ENCODE results near the gene KIAA2012. TPM values are rescaled to one million over a fixed set of nuclear protein-coding genes. Genes with fewer than 3 reads are reported as not detected.

KIAA2012 gene
- total RNA-seq, 1 experiment from 2014 or later, result not detected

DNA sequence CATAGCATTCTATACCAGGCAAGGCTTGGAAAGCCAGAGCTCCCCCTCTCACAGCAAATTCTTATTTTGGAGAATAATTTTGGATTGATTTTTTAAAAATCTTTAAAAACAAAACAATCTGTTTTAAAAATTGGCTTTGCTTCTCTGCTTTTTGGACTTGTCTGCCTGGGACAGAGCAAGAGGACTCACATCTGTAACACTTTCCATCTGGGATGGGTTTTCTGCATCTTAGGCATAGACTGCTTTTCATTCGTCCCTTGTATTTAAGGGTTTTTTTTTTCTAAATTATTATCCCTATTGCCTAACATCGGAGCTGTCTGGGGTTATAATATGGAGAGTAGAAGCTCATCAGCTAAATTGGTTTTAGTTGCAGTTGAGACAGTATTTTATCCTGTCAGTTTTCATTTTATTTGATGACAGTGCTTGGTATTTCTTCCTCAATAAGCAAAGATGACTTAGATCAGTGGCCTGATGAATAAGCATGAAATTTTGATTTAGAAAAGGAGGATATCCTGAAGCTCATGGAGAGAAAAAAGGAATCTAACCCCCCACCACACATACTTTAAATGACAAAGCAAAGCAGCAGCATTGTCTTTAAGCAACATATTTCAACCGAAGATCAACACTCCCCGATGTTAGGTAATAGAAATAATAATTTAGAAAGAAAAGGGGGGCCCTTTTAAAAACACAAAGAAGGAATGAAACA lies 41.7 kb upstream of the KIAA2012 start:
- H3K9me3 ChIP-seq (ENCODE audit: low read depth, low read length, poor library complexity, severe bottlenecking), result no peaks in the 10 kb centered on the region
- TF ChIP-seq CTCF (conservative IDR thresholded peaks at IDR 0.05; ENCODE audit: low read depth, low read length), result no peak
- no peak for TF ChIP-seq EZH2 (IDR thresholded peaks at IDR 0.05; ENCODE audit: borderline replicate concordance, low read depth, low read length, poor library complexity, severe bottlenecking)
- no peaks in the 10 kb centered on the region for H3K36me3 ChIP-seq (ENCODE audit: insufficient read depth, low read length, poor library complexity, severe bottlenecking)
- H3K27ac ChIP-seq (ENCODE audit: low read depth, low read length, poor library complexity, severe bottlenecking), result no peak overlapping the region
- H3K4me3 ChIP-seq (ENCODE audit: low read depth, low read length, poor library complexity, severe bottlenecking), result no peak overlapping the region
- intact Hi-C loops (cut with micrococcal nuclease; ENCODE audit: unreplicated experiment), result loop anchor here (5.0 kb wide), 1 partner anchor 149 kb away; no protein-coding TSS in a partner anchor
- H3K4me1 ChIP-seq (ENCODE audit: insufficient read depth, low read length, poor library complexity, severe bottlenecking), result peaks cover 26% of the 10 kb centered on the region
- CTCF ChIA-PET, result no interaction called here
- no peak for DNase-seq (ENCODE audit: low spot score)
- no TSS peak for BruUV-seq (replicated peaks)
- H3K27me3 ChIP-seq (replicated peaks; ENCODE audit: insufficient read depth, low read depth, low read length, poor library complexity), result no peaks in the 10 kb centered on the region
- POLR2A ChIA-PET (ENCODE audit: low non-redundant PET), result no interaction called here

DNA sequence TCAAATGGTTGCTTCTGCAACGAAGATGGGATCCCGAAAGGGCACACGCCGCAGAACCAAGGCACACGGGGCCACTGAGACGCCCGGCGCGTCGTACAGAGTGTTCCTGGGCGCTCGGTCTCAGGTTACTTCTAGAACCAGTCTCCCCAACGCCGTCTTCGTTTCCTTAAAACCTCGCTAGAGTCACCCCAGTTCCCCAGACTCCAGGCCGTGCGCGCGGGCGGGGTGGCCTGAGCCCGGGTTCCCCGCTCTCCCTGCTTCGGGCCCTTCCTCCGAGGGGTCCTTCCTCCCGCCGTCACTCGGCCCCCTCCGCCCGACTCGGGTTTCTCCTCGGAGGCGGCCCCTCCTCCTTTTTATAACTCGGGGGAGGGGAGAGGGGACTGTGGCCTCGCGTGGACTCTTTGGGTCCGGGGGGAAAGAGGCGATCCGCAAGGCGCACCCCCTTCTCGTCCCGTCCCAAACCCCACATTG lies 40.2 kb upstream of the KIAA2012 start:
- POLR2A ChIA-PET (ENCODE audit: low non-redundant PET), result no interaction called here
- TF ChIP-seq CTCF (conservative IDR thresholded peaks at IDR 0.05; ENCODE audit: low read depth, low read length), result no peak
- no peak for TF ChIP-seq EZH2 (IDR thresholded peaks at IDR 0.05; ENCODE audit: borderline replicate concordance, low read depth, low read length, poor library complexity, severe bottlenecking)

DNA sequence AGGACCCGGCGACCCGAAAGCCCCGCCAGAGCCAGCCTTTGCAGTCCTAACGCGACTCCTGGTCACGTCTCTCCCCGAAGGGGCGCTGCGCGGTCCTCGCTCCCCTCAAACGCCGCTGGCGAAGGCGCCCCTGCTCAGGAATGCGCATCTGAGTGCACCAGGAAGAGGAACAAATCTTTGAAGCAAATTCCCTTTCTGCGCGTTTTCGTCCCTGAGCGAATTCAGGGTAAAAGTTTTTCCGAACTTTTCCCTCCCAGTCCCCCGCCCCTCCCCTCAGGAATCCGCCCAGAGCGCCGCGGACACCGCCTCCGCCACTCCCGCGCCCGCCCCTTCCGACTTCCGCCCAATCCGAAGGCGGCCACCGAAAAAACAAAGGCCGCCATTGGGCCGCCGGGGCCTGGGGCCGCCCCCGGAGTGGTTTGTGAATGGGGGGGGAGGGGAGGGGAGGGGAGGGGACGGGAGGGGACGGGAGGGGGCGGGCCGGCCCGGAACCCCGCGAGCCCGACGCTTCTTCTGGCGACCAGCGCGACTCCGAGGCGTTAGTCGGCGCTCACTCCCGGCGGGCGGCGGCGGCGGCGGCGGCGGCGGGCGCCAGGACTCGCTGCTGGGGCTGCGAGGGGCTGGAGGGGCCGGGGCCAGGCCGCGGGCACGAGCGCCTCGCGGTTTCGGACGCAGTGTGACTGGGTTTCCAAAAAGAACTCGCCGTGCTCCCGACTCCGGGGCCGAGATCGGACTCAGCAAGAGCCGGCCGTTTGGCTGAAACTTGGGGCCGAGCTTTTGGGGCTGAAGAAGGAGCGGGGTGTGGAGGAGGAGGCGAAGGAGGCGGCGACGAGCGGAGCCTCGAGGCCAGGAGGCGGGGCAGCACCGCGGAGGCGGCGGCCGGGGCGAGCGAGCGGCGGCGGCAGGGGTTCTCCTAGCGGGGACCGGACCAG lies 39.5 kb upstream of the KIAA2012 start, which contains the start of gene FZD7:
Gene FZD7 (plus strand): TSS at position 539 of the 932 bp plus-strand sequence. CDS start 793 bp downstream, outside the sequence.
- H3K27me3 ChIP-seq (replicated peaks; ENCODE audit: insufficient read depth, low read depth, low read length, poor library complexity), result no peaks in the 10 kb centered on the region
- no TSS peak for BruUV-seq (replicated peaks)
- TF ChIP-seq EZH2 (IDR thresholded peaks at IDR 0.05; ENCODE audit: borderline replicate concordance, low read depth, low read length, poor library complexity, severe bottlenecking) (no peak), CTCF (conservative IDR thresholded peaks at IDR 0.05; ENCODE audit: low read depth, low read length) (peak; percentile 28)
- peak; percentile 97 for DNase-seq (ENCODE audit: low spot score)
- no peaks in the 10 kb centered on the region for H3K9me3 ChIP-seq (ENCODE audit: low read depth, low read length, poor library complexity, severe bottlenecking)
- CTCF ChIA-PET, result no interaction called here
- peaks cover 38% of the 10 kb centered on the region for H3K4me1 ChIP-seq (ENCODE audit: insufficient read depth, low read length, poor library complexity, severe bottlenecking)
- POLR2A ChIA-PET (ENCODE audit: low non-redundant PET), result interaction anchor here (0.6 kb wide), 1 partner anchor 107 kb away, joined by 3 read pairs; no protein-coding TSS in a partner anchor
- peak within 1 kb of the TSS; percentile 85 for H3K4me3 ChIP-seq (ENCODE audit: low read depth, low read length, poor library complexity, severe bottlenecking)
- H3K36me3 ChIP-seq (ENCODE audit: insufficient read depth, low read length, poor library complexity, severe bottlenecking), result no peaks in the 10 kb centered on the region
- intact Hi-C loops (cut with micrococcal nuclease; ENCODE audit: unreplicated experiment), result loop anchor here (2.0 to 5.0 kb wide), 2 partner anchors 151 to 237 kb away; no protein-coding TSS in a partner anchor
- peak within 1 kb of the TSS; percentile 95 for H3K27ac ChIP-seq (ENCODE audit: low read depth, low read length, poor library complexity, severe bottlenecking)

More for the DNA sequence above, 40.2 kb upstream of the KIAA2012 start:
- Histone ChIP-seq H3K27me3 (replicated peaks; ENCODE audit: insufficient read depth, low read depth, low read length, poor library complexity) (no peaks in the 10 kb centered on the region), H3K36me3 (ENCODE audit: insufficient read depth, low read length, poor library complexity, severe bottlenecking) (no peaks in the 10 kb centered on the region), H3K4me1 (ENCODE audit: insufficient read depth, low read length, poor library complexity, severe bottlenecking) (peaks cover 38% of the 10 kb centered on the region), H3K27ac (ENCODE audit: low read depth, low read length, poor library complexity, severe bottlenecking) (peak overlapping the region; percentile 95), H3K4me3 (ENCODE audit: low read depth, low read length, poor library complexity, severe bottlenecking) (peak overlapping the region; percentile 85), H3K9me3 (ENCODE audit: low read depth, low read length, poor library complexity, severe bottlenecking) (no peaks in the 10 kb centered on the region)
- intact Hi-C loops (cut with micrococcal nuclease; ENCODE audit: unreplicated experiment), result loop anchor here (5.0 kb wide), 1 partner anchor 151 kb away; no protein-coding TSS in a partner anchor
- BruUV-seq (replicated peaks), result TSS peak; percentile 61
- CTCF ChIA-PET, result no interaction called here
- peak; percentile 78 for DNase-seq (ENCODE audit: low spot score)

All from A673 (cell line).